MM.1S (cell line): ENCODE results near the gene SYCE1.
"Not testable (repeated sequence)": the region's sequence is repeated elsewhere in the genome, so short reads cannot be mapped to it uniquely, and the experiment has no call there.

Experiments used
- DNase-seq: peaks from one replicate; pipeline ENCODE4 v3.0.0-alpha.2; 2015
- H2AFZ ChIP-seq: fragments of 300-600 bp; sonication (generic); 2 replicates; pipeline ENCODE4 v1.6.0; 2016; ENCODE audit warnings: antibody characterized with exemption, low read length
- H3F3A ChIP-seq: fragments of 300-600 bp; sonication (generic); 2 replicates; pipeline ENCODE4 v1.6.1; 2016; ENCODE audit warnings: mild to moderate bottlenecking, antibody characterized with exemption, low read length, moderate library complexity, mixed read lengths; ENCODE audit not compliant: insufficient read depth
- H3K27ac ChIP-seq: fragments of 300-600 bp; sonication (generic); 2 replicates; pipeline ENCODE4 v1.5.1; 2016; ENCODE audit warnings: mild to moderate bottlenecking, low read length
- H3K27me3 ChIP-seq: fragments of 300-600 bp; sonication (generic); replicated peaks from 2 replicates; pipeline ENCODE4 v1.6.0; 2016; ENCODE audit warnings: low read length; ENCODE audit not compliant: insufficient read depth
- H3K36me3 ChIP-seq: fragments of 300-600 bp; sonication (generic); replicated peaks from 2 replicates; pipeline ENCODE4 v1.6.1; 2016; ENCODE audit warnings: mild to moderate bottlenecking, low read length, mixed read lengths; ENCODE audit not compliant: insufficient read depth
- H3K4me1 ChIP-seq: fragments of 300-600 bp; sonication (generic); 2 replicates; pipeline ENCODE4 v1.6.1; 2016; ENCODE audit warnings: low read length, mixed read lengths
- H3K4me2 ChIP-seq: fragments of 300-600 bp; sonication (generic); 2 replicates; pipeline ENCODE4 v1.6.0; 2016; ENCODE audit warnings: low read depth, low read length
- H3K4me3 ChIP-seq: fragments of 300-600 bp; sonication (generic); 2 replicates; pipeline ENCODE4 v1.5.1; 2016; ENCODE audit warnings: low read length, mixed read lengths
- H3K79me2 ChIP-seq: fragments of 300-600 bp; sonication (generic); 2 replicates; pipeline ENCODE4 v1.6.1; 2016; ENCODE audit warnings: mixed run types, low read length, mixed read lengths
- H3K9ac ChIP-seq: fragments of 300-600 bp; sonication (generic); 2 replicates; pipeline ENCODE4 v1.6.1; 2016; ENCODE audit warnings: low read length, mixed read lengths
- H3K9me2 ChIP-seq: fragments of 300-600 bp; sonication (generic); replicated peaks from 2 replicates; pipeline ENCODE4 v1.6.1; 2016; ENCODE audit warnings: mild to moderate bottlenecking, low read length, mixed read lengths; ENCODE audit not compliant: insufficient read depth
- H3K9me3 ChIP-seq: fragments of 300-600 bp; sonication (generic); replicated peaks from 2 replicates; pipeline ENCODE4 v1.6.1; 2016; ENCODE audit warnings: mild to moderate bottlenecking, low read length, mixed read lengths; ENCODE audit not compliant: insufficient read depth
- H4K20me1 ChIP-seq: fragments of 300-600 bp; sonication (generic); 2 replicates; pipeline ENCODE4 v1.6.1; 2016; ENCODE audit warnings: mild to moderate bottlenecking, low read length, moderate library complexity, mixed read lengths; ENCODE audit not compliant: insufficient read depth
- CTCF ChIP-seq: fragments of 300-600 bp; sonication (generic); IDR thresholded peaks from 2 replicates; pipeline ENCODE4 v1.5.1; 2016; ENCODE audit warnings: antibody characterized with exemption, low read length, mixed read lengths
- EZH2 ChIP-seq: fragments of 300-600 bp; sonication (generic); optimal IDR thresholded peaks from 2 replicates; pipeline ENCODE3; 2017; ENCODE audit warnings: low read depth, mild to moderate bottlenecking, antibody characterized with exemption, low read length, mixed read lengths
- EZH2phosphoT487 ChIP-seq: fragments of 300-600 bp; sonication (generic); IDR thresholded peaks from 2 replicates; pipeline ENCODE4 v1.6.1; 2018; ENCODE audit warnings: antibody characterized with exemption, low read length

SYCE1 gene

GRCh38 chr10:133572055-133572454 is 6.7 kb upstream of the SYCE1 start:
- not testable (repeated sequence) for H4K20me1 ChIP-seq, DNase-seq, H3K4me1 ChIP-seq

GRCh38 chr10:133569801-133570200 is 4.4 kb upstream of the SYCE1 start:
- H2AFZ ChIP-seq, H3K36me3 ChIP-seq, H3K9ac ChIP-seq, H3K4me3 ChIP-seq, H3K4me1 ChIP-seq, H3F3A ChIP-seq, H3K4me2 ChIP-seq, H3K9me3 ChIP-seq, H4K20me1 ChIP-seq, H3K27ac ChIP-seq, H3K79me2 ChIP-seq, H3K9me2 ChIP-seq, DNase-seq, H3K27me3 ChIP-seq: not testable (repeated sequence)

More at GRCh38 chr10:133572055-133572454, 6.7 kb upstream of the SYCE1 start:
- H3K27me3 ChIP-seq, H3K4me3 ChIP-seq, H3K36me3 ChIP-seq, H3K27ac ChIP-seq, H2AFZ ChIP-seq, H3K79me2 ChIP-seq, H3K9me3 ChIP-seq, H3F3A ChIP-seq, H3K9ac ChIP-seq, H3K4me2 ChIP-seq, H3K9me2 ChIP-seq: not testable (repeated sequence)

GRCh38 chr10:133568831-133569527 is 3.6 kb upstream of the SYCE1 start:
- H3K36me3 ChIP-seq, H3K27ac ChIP-seq, H3K27me3 ChIP-seq, H3K9me3 ChIP-seq, DNase-seq, H3K4me1 ChIP-seq, H3F3A ChIP-seq, H3K4me2 ChIP-seq, H3K9me2 ChIP-seq, H3K79me2 ChIP-seq, H3K9ac ChIP-seq, H3K4me3 ChIP-seq, H4K20me1 ChIP-seq, H2AFZ ChIP-seq: not testable (repeated sequence)

GRCh38 chr10:133568287-133568614 is 2.9 kb upstream of the SYCE1 start:
- H3F3A ChIP-seq: no peaks in the 10 kb centered on the region
- H3K27me3 ChIP-seq: no peaks in the 10 kb centered on the region
- no peaks in the 10 kb centered on the region for H3K4me1 ChIP-seq
- H3K27ac ChIP-seq: no peak overlapping the region
- no peaks in the 10 kb centered on the region for H4K20me1 ChIP-seq
- H3K79me2 ChIP-seq: no peaks in the 10 kb centered on the region
- no peaks in the 10 kb centered on the region for H3K9me3 ChIP-seq
- no peak overlapping the region for H3K4me2 ChIP-seq
- no peaks in the 10 kb centered on the region for H3K36me3 ChIP-seq
- no peaks in the 10 kb centered on the region for H3K9me2 ChIP-seq
- H2AFZ ChIP-seq: no peak overlapping the region
- TF ChIP-seq EZH2phosphoT487: no peak
- TF ChIP-seq CTCF: no peak
- no peak for TF ChIP-seq EZH2
- DNase-seq: no peak
- no peak overlapping the region for H3K9ac ChIP-seq
- no peak overlapping the region for H3K4me3 ChIP-seq

GRCh38 chr10:133567609-133568286 is 2.4 kb upstream of the SYCE1 start:
- no peak for TF ChIP-seq CTCF
- TF ChIP-seq EZH2phosphoT487: no peak
- H3K4me2 ChIP-seq: no peak overlapping the region
- no peaks in the 10 kb centered on the region for H3K9me2 ChIP-seq
- H2AFZ ChIP-seq: no peak overlapping the region
- no peaks in the 10 kb centered on the region for H3K79me2 ChIP-seq
- H3K27ac ChIP-seq: no peak overlapping the region
- H3F3A ChIP-seq: no peaks in the 10 kb centered on the region
- H3K27me3 ChIP-seq: no peaks in the 10 kb centered on the region
- no peaks in the 10 kb centered on the region for H3K4me1 ChIP-seq
- H3K9ac ChIP-seq: no peak overlapping the region
- no peak for DNase-seq
- no peaks in the 10 kb centered on the region for H3K36me3 ChIP-seq
- H3K9me3 ChIP-seq: no peaks in the 10 kb centered on the region
- H4K20me1 ChIP-seq: no peaks in the 10 kb centered on the region
- no peak overlapping the region for H3K4me3 ChIP-seq
